ENCODE measurements around the gene NPW. TPM values are rescaled to one million over a fixed set of nuclear protein-coding genes. Genes with fewer than 3 reads are reported as not detected.

NPW gene
- total and polyA plus RNA-seq, 3 donors from 2014 or later = 3.9 to 8.2 (median 7.3) TPM

GRCh38 chr16:2066139-2066538 lies 46.6 kb downstream of the NPW start:
- TF ChIP-seq, protein P1, sequence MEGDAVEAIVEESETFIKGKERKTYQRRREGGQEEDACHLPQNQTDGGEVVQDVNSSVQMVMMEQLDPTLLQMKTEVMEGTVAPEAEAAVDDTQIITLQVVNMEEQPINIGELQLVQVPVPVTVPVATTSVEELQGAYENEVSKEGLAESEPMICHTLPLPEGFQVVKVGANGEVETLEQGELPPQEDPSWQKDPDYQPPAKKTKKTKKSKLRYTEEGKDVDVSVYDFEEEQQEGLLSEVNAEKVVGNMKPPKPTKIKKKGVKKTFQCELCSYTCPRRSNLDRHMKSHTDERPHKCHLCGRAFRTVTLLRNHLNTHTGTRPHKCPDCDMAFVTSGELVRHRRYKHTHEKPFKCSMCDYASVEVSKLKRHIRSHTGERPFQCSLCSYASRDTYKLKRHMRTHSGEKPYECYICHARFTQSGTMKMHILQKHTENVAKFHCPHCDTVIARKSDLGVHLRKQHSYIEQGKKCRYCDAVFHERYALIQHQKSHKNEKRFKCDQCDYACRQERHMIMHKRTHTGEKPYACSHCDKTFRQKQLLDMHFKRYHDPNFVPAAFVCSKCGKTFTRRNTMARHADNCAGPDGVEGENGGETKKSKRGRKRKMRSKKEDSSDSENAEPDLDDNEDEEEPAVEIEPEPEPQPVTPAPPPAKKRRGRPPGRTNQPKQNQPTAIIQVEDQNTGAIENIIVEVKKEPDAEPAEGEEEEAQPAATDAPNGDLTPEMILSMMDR (IDR thresholded peaks at IDR 0.05) = no peak
- no peak for TF ChIP-seq POLR2A (IDR thresholded peaks at IDR 0.05)
- no peak overlapping the region for H3K4me3 ChIP-seq
- 98 to 99% methylated on average over 11 of the region's 11 CpGs for WGBS, 2 donors
- no peaks in the 10 kb centered on the region for H3K4me1 ChIP-seq
- H3K9me3 ChIP-seq = no peaks in the 10 kb centered on the region
- no peaks in the 10 kb centered on the region for H3K27me3 ChIP-seq
- intact Hi-C loops (cut with DNase I; ENCODE audit: low total_unique reads) = no loop called here
- H3K36me3 ChIP-seq (ENCODE audit: low read depth, missing control alignments) = no peaks in the 10 kb centered on the region
- H3K27ac ChIP-seq = no peak overlapping the region
- no peak for DNase-seq

Small RNAs within 50 kb of the gene (small RNA-seq; reads per million reads assigned to genes)
- gene AC005363.2 (0 reads per million in 2 donors), gene RN7SL219P (0 reads per million in 2 donors)

Other genes with a start within 250 kb of the NPW start
Only the 30 nearest of the 34 such genes appear.
- 100 to 1,000 TPM; 111 to 114 TPM for gene SPSB3, start 237.2 kb upstream of the NPW start, total RNA-seq
- 43.8 TPM for gene SPSB3, start 237.2 kb upstream of the NPW start, polyA plus RNA-seq (ENCODE audit: insufficient read depth, low read depth, low replicate concordance)
- gene NUBP2, start 236.8 kb upstream of the NPW start, total RNA-seq = 10 to 100 TPM; 81.5 to 90.8 TPM
- gene NUBP2, start 236.8 kb upstream of the NPW start, polyA plus RNA-seq (ENCODE audit: insufficient read depth, low read depth, low replicate concordance) = 49.8 TPM
- 1 to 10 TPM; 3.2 to 6.7 TPM for gene IGFALS, start 226.1 kb upstream of the NPW start, total RNA-seq
- 0.38 TPM for gene IGFALS, start 226.1 kb upstream of the NPW start, polyA plus RNA-seq (ENCODE audit: insufficient read depth, low read depth, low replicate concordance)
- gene HAGH, start 193.0 kb upstream of the NPW start, total RNA-seq = 100 to 1,000 TPM; 163 to 176 TPM
- gene HAGH, start 193.0 kb upstream of the NPW start, polyA plus RNA-seq (ENCODE audit: insufficient read depth, low read depth, low replicate concordance) = 266 TPM
- 10 to 100 TPM; 57.5 to 65.8 TPM for gene FAHD1, start 192.6 kb upstream of the NPW start, total RNA-seq
- 20.6 TPM for gene FAHD1, start 192.6 kb upstream of the NPW start, polyA plus RNA-seq (ENCODE audit: insufficient read depth, low read depth, low replicate concordance)
- gene MEIOB, start 147.6 kb upstream of the NPW start, total RNA-seq = 10 to 100 TPM; 34.6 to 53.9 TPM
- 53.8 TPM for gene MEIOB, start 147.6 kb upstream of the NPW start, polyA plus RNA-seq (ENCODE audit: insufficient read depth, low read depth, low replicate concordance)
- gene HS3ST6, start 101.4 kb upstream of the NPW start, total RNA-seq = 1 to 10 TPM in 1 of 2 donors, under 1 TPM in 1; 0.94 to 1.6 TPM
- gene HS3ST6, start 101.4 kb upstream of the NPW start, polyA plus RNA-seq (ENCODE audit: insufficient read depth, low read depth, low replicate concordance) = 0.34 TPM
- gene MSRB1, start 76.6 kb upstream of the NPW start, total RNA-seq = 10 to 100 TPM; 17.5 to 19.8 TPM
- 35.2 TPM for gene MSRB1, start 76.6 kb upstream of the NPW start, polyA plus RNA-seq (ENCODE audit: insufficient read depth, low read depth, low replicate concordance)
- gene RPL3L, start 65.1 kb upstream of the NPW start, total RNA-seq = 1 to 10 TPM; 7.3 to 9.8 TPM
- 10.4 TPM for gene RPL3L, start 65.1 kb upstream of the NPW start, polyA plus RNA-seq (ENCODE audit: insufficient read depth, low read depth, low replicate concordance)
- gene NDUFB10, start 60.2 kb upstream of the NPW start, total RNA-seq = 100 to 1,000 TPM; 127 to 211 TPM
- gene NDUFB10, start 60.2 kb upstream of the NPW start, polyA plus RNA-seq (ENCODE audit: insufficient read depth, low read depth, low replicate concordance) = 186 TPM
- 1,000 to 10,000 TPM in 1 of 2 donors, 100 to 1,000 TPM in 1; 744 to 1,779 TPM for gene RPS2, start 55.0 kb upstream of the NPW start, total RNA-seq
- 1,272 TPM for gene RPS2, start 55.0 kb upstream of the NPW start, polyA plus RNA-seq (ENCODE audit: insufficient read depth, low read depth, low replicate concordance)
- 100 to 1,000 TPM in 1 of 2 donors, 10 to 100 TPM in 1; 86.7 to 210 TPM for gene RNF151, start 52.9 kb upstream of the NPW start, total RNA-seq
- gene RNF151, start 52.9 kb upstream of the NPW start, polyA plus RNA-seq (ENCODE audit: insufficient read depth, low read depth, low replicate concordance) = 153 TPM
- gene TBL3, start 47.7 kb upstream of the NPW start, total RNA-seq = 100 to 1,000 TPM in 1 of 2 donors, 10 to 100 TPM in 1; 83.4 to 109 TPM
- 77.1 TPM for gene TBL3, start 47.7 kb upstream of the NPW start, polyA plus RNA-seq (ENCODE audit: insufficient read depth, low read depth, low replicate concordance)
- 1 to 10 TPM; 4.8 to 7.6 TPM for gene NOXO1, start 38.3 kb upstream of the NPW start, total RNA-seq
- 3.7 TPM for gene NOXO1, start 38.3 kb upstream of the NPW start, polyA plus RNA-seq (ENCODE audit: insufficient read depth, low read depth, low replicate concordance)
- gene GFER, start 35.6 kb upstream of the NPW start, total RNA-seq = 10 to 100 TPM; 25.7 to 25.8 TPM
- 40.0 TPM for gene GFER, start 35.6 kb upstream of the NPW start, polyA plus RNA-seq (ENCODE audit: insufficient read depth, low read depth, low replicate concordance)
- gene SYNGR3, start 29.8 kb upstream of the NPW start, total RNA-seq = 10 to 100 TPM; 20.9 to 33.5 TPM
- gene SYNGR3, start 29.8 kb upstream of the NPW start, polyA plus RNA-seq (ENCODE audit: insufficient read depth, low read depth, low replicate concordance) = 10.0 TPM
- 10 to 100 TPM; 80.4 to 94.6 TPM for gene ZNF598, start 10.0 kb upstream of the NPW start, total RNA-seq
- gene ZNF598, start 10.0 kb upstream of the NPW start, polyA plus RNA-seq (ENCODE audit: insufficient read depth, low read depth, low replicate concordance) = 46.3 TPM
- gene NHERF2, start 7.1 kb downstream of the NPW start, total RNA-seq = 10 to 100 TPM; 54.1 to 59.9 TPM
- 50.6 TPM for gene NHERF2, start 7.1 kb downstream of the NPW start, polyA plus RNA-seq (ENCODE audit: insufficient read depth, low read depth, low replicate concordance)
- 10 to 100 TPM; 24.6 to 35.6 TPM for gene NTHL1, start 28.0 kb downstream of the NPW start, total RNA-seq
- 18.0 TPM for gene NTHL1, start 28.0 kb downstream of the NPW start, polyA plus RNA-seq (ENCODE audit: insufficient read depth, low read depth, low replicate concordance)
- 100 to 1,000 TPM; 222 to 271 TPM for gene TSC2, start 28.2 kb downstream of the NPW start, total RNA-seq
- gene TSC2, start 28.2 kb downstream of the NPW start, polyA plus RNA-seq (ENCODE audit: insufficient read depth, low read depth, low replicate concordance) = 136 TPM
- 100 to 1,000 TPM; 323 to 337 TPM for gene PKD1, start 116.1 kb downstream of the NPW start, total RNA-seq
- 83.4 TPM for gene PKD1, start 116.1 kb downstream of the NPW start, polyA plus RNA-seq (ENCODE audit: insufficient read depth, low read depth, low replicate concordance)
- gene RAB26, start 128.8 kb downstream of the NPW start, total RNA-seq = 1 to 10 TPM; 3.2 to 3.6 TPM
- gene RAB26, start 128.8 kb downstream of the NPW start, polyA plus RNA-seq (ENCODE audit: insufficient read depth, low read depth, low replicate concordance) = 1.5 TPM
- 10 to 100 TPM; 36.0 to 46.1 TPM for gene TRAF7, start 136.0 kb downstream of the NPW start, total RNA-seq
- 44.6 TPM for gene TRAF7, start 136.0 kb downstream of the NPW start, polyA plus RNA-seq (ENCODE audit: insufficient read depth, low read depth, low replicate concordance)
- gene CASKIN1, start 176.8 kb downstream of the NPW start, total RNA-seq = 100 to 1,000 TPM in 1 of 2 donors, 1 to 10 TPM in 1; 6.4 to 159 TPM
- 2.1 TPM for gene CASKIN1, start 176.8 kb downstream of the NPW start, polyA plus RNA-seq (ENCODE audit: insufficient read depth, low read depth, low replicate concordance)
- 100 to 1,000 TPM in 1 of 2 donors, 10 to 100 TPM in 1; 95.4 to 113 TPM for gene MLST8, start 185.7 kb downstream of the NPW start, total RNA-seq
- 89.0 TPM for gene MLST8, start 185.7 kb downstream of the NPW start, polyA plus RNA-seq (ENCODE audit: insufficient read depth, low read depth, low replicate concordance)
- 10 to 100 TPM; 37.8 to 66.5 TPM for gene BRICD5, start 191.1 kb downstream of the NPW start, total RNA-seq
- gene BRICD5, start 191.1 kb downstream of the NPW start, polyA plus RNA-seq (ENCODE audit: insufficient read depth, low read depth, low replicate concordance) = 25.1 TPM
- 100 to 1,000 TPM in 1 of 2 donors, 10 to 100 TPM in 1; 50.0 to 118 TPM for gene PGP, start 195.1 kb downstream of the NPW start, total RNA-seq
- 56.3 TPM for gene PGP, start 195.1 kb downstream of the NPW start, polyA plus RNA-seq (ENCODE audit: insufficient read depth, low read depth, low replicate concordance)
- 10 to 100 TPM; 57.4 to 69.4 TPM for gene E4F1, start 203.8 kb downstream of the NPW start, total RNA-seq
- gene E4F1, start 203.8 kb downstream of the NPW start, polyA plus RNA-seq (ENCODE audit: insufficient read depth, low read depth, low replicate concordance) = 20.0 TPM
- gene DNASE1L2, start 216.7 kb downstream of the NPW start, total RNA-seq = 1 to 10 TPM; 2.5 to 3.5 TPM
- gene DNASE1L2, start 216.7 kb downstream of the NPW start, polyA plus RNA-seq (ENCODE audit: insufficient read depth, low read depth, low replicate concordance) = 1.1 TPM
- 10 to 100 TPM; 36.1 to 39.0 TPM for gene ECI1, start 231.8 kb downstream of the NPW start, total RNA-seq
- 25.5 TPM for gene ECI1, start 231.8 kb downstream of the NPW start, polyA plus RNA-seq (ENCODE audit: insufficient read depth, low read depth, low replicate concordance)